Astrocyte (in vitro differentiated cells and primary cell): Measurements from ENCODE around the gene EGLN2.

Experiments
- EZH2 ChIP-seq: IDR thresholded peaks from 2 replicates; pipeline ENCODE4 v1.6.1; 2012; ENCODE audit warnings: mild to moderate bottlenecking, low read length, inconsistent platforms; ENCODE audit not compliant: insufficient read depth
- TF ChIP-seq, protein P1 (sequence below): IDR thresholded peaks from 2 replicates; pipeline ENCODE4 v1.5.1; 2011; ENCODE audit warnings: low read depth, mild to moderate bottlenecking, inconsistent platforms, low read length, moderate library complexity; ENCODE audit not compliant: insufficient read depth

- TF ChIP-seq, protein P1, sequence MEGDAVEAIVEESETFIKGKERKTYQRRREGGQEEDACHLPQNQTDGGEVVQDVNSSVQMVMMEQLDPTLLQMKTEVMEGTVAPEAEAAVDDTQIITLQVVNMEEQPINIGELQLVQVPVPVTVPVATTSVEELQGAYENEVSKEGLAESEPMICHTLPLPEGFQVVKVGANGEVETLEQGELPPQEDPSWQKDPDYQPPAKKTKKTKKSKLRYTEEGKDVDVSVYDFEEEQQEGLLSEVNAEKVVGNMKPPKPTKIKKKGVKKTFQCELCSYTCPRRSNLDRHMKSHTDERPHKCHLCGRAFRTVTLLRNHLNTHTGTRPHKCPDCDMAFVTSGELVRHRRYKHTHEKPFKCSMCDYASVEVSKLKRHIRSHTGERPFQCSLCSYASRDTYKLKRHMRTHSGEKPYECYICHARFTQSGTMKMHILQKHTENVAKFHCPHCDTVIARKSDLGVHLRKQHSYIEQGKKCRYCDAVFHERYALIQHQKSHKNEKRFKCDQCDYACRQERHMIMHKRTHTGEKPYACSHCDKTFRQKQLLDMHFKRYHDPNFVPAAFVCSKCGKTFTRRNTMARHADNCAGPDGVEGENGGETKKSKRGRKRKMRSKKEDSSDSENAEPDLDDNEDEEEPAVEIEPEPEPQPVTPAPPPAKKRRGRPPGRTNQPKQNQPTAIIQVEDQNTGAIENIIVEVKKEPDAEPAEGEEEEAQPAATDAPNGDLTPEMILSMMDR = no peak
- no peak for TF ChIP-seq EZH2
These were observed 36.1 kb upstream of the EGLN2 start for GRCh38 chr19:40762754-40763470.
